SK-N-SH treated with all-trans-retinoic acid at 6 μM for 48 hours (cell line): ENCODE results near the gene LMNB1.

Experiments
- ATAC-seq: fragments of 200-7000 bp; cut with Tn5 transposase; 3 replicates; pipeline ENCODE4 v1.9.1; 2020; ENCODE audit warnings: mild to moderate bottlenecking, moderate library complexity
- ARNTL ChIP-seq: fragments of 450-650 bp; formaldehyde crosslinking; IDR thresholded peaks from 2 replicates; pipeline ENCODE4 v1.5.0; 2020; ENCODE audit warnings: low read depth, mild to moderate bottlenecking, moderate library complexity, borderline replicate concordance
- BACH2 ChIP-seq: fragments of 250-450 bp; sonication (Bioruptor Pico); IDR thresholded peaks from 2 replicates; pipeline ENCODE4 v1.9.0; 2021; ENCODE audit warnings: mild to moderate bottlenecking, borderline replicate concordance
- CSDC2 ChIP-seq: fragments of 250-450 bp; sonication (Bioruptor Pico); IDR thresholded peaks from 2 replicates; pipeline ENCODE4 v1.5.0; 2020; ENCODE audit warnings: mild to moderate bottlenecking, moderate library complexity
- ESRRG ChIP-seq: fragments of 250-450 bp; sonication (Bioruptor Pico); IDR thresholded peaks from 2 replicates; pipeline ENCODE4 v1.6.1; 2021; ENCODE audit warnings: mild to moderate bottlenecking
- GLIS3 ChIP-seq: fragments of 250-450 bp; sonication (Bioruptor Pico); IDR thresholded peaks from 2 replicates; pipeline ENCODE4 v1.5.0; 2020; ENCODE audit warnings: mild to moderate bottlenecking, moderate library complexity
- ISL1 ChIP-seq: fragments of 250-450 bp; sonication (Bioruptor Pico); IDR thresholded peaks from 2 replicates; pipeline ENCODE4 v2.1.2; 2022; ENCODE audit warnings: mild to moderate bottlenecking, moderate library complexity
- OSR1 ChIP-seq: fragments of 250-450 bp; sonication (Bioruptor Pico); IDR thresholded peaks from 2 replicates; pipeline ENCODE4 v1.8.0; 2022; ENCODE audit warnings: moderate library complexity, mild to moderate bottlenecking, inconsistent platforms
- PPARA ChIP-seq: fragments of 250-450 bp; sonication (Bioruptor Pico); IDR thresholded peaks from 2 replicates; pipeline ENCODE4 v1.5.0; 2020; ENCODE audit warnings: mild to moderate bottlenecking, borderline replicate concordance
- RARB ChIP-seq: fragments of 250-450 bp; sonication (Bioruptor Pico); IDR thresholded peaks from 2 replicates; pipeline ENCODE4 v1.8.0; 2021; ENCODE audit warnings: mild to moderate bottlenecking, moderate library complexity
- SNAI2 ChIP-seq: fragments of 250-450 bp; sonication (Bioruptor Pico); IDR thresholded peaks from 2 replicates; pipeline ENCODE4 v1.5.0; 2020; ENCODE audit warnings: mild to moderate bottlenecking, moderate library complexity
- TCF4 ChIP-seq: fragments of 250-450 bp; sonication (Bioruptor Pico); IDR thresholded peaks from 2 replicates; pipeline ENCODE4 v1.8.0; 2021; ENCODE audit warnings: mild to moderate bottlenecking, moderate library complexity, borderline replicate concordance
- TOX ChIP-seq: fragments of 250-450 bp; sonication (Bioruptor Pico); IDR thresholded peaks from 2 replicates; pipeline ENCODE4 v1.8.0; 2021; ENCODE audit warnings: mild to moderate bottlenecking, moderate library complexity, borderline replicate concordance
- ZC3H10 ChIP-seq: fragments of 250-450 bp; sonication (Bioruptor Pico); IDR thresholded peaks from 2 replicates; pipeline ENCODE4 v1.5.1; 2021; ENCODE audit warnings: mild to moderate bottlenecking, moderate library complexity
- ZFP3 ChIP-seq: fragments of 250-450 bp; sonication (Bioruptor Pico); IDR thresholded peaks from 2 replicates; pipeline ENCODE4 v1.5.0; 2020; ENCODE audit warnings: mild to moderate bottlenecking, moderate library complexity
- ZFP30 ChIP-seq: fragments of 450-650 bp; formaldehyde crosslinking; IDR thresholded peaks from 2 replicates; pipeline ENCODE4 v1.5.0; 2022; ENCODE audit warnings: mild to moderate bottlenecking, moderate library complexity
- ZNF565 ChIP-seq: fragments of 450-650 bp; formaldehyde crosslinking; conservative IDR thresholded peaks from 2 replicates; pipeline ENCODE4 v1.5.0; 2020; ENCODE audit warnings: low read depth, mild to moderate bottlenecking, moderate library complexity
- ZNF70 ChIP-seq: fragments of 450-650 bp; formaldehyde crosslinking; IDR thresholded peaks from 2 replicates; pipeline ENCODE4 v1.5.0; 2020; ENCODE audit warnings: mild to moderate bottlenecking, moderate library complexity
- ZNF8 ChIP-seq: fragments of 450-650 bp; formaldehyde crosslinking; IDR thresholded peaks from 2 replicates; pipeline ENCODE4 v1.5.0; 2020; ENCODE audit warnings: mild to moderate bottlenecking, moderate library complexity
- TF ChIP-seq, protein P1 (sequence below): fragments of 250-450 bp; sonication (Bioruptor Pico); IDR thresholded peaks from 2 replicates; pipeline ENCODE4 v1.5.0; 2020; ENCODE audit warnings: mild to moderate bottlenecking, moderate library complexity
- TF ChIP-seq, protein P2 (sequence below): fragments of 250-450 bp; sonication (Bioruptor Pico); IDR thresholded peaks from 2 replicates; pipeline ENCODE4 v1.8.0; 2021; ENCODE audit warnings: low read depth, mild to moderate bottlenecking, moderate library complexity, borderline replicate concordance
- TF ChIP-seq, protein P3 (sequence below): fragments of 250-450 bp; sonication (Bioruptor Pico); IDR thresholded peaks from 2 replicates; pipeline ENCODE4 v1.8.0; 2020; ENCODE audit warnings: mild to moderate bottlenecking, moderate library complexity, borderline replicate concordance
- TF ChIP-seq, protein P4 (sequence below): fragments of 250-450 bp; sonication (Bioruptor Pico); IDR thresholded peaks from 2 replicates; pipeline ENCODE4 v1.5.1; 2020; ENCODE audit warnings: low read depth, mild to moderate bottlenecking, moderate library complexity
- TF ChIP-seq, protein P5 (sequence below): fragments of 250-450 bp; sonication (Bioruptor Pico); IDR thresholded peaks from 2 replicates; pipeline ENCODE4 v1.5.1; 2021; ENCODE audit warnings: mild to moderate bottlenecking, moderate library complexity

Gene LMNB1

DNA sequence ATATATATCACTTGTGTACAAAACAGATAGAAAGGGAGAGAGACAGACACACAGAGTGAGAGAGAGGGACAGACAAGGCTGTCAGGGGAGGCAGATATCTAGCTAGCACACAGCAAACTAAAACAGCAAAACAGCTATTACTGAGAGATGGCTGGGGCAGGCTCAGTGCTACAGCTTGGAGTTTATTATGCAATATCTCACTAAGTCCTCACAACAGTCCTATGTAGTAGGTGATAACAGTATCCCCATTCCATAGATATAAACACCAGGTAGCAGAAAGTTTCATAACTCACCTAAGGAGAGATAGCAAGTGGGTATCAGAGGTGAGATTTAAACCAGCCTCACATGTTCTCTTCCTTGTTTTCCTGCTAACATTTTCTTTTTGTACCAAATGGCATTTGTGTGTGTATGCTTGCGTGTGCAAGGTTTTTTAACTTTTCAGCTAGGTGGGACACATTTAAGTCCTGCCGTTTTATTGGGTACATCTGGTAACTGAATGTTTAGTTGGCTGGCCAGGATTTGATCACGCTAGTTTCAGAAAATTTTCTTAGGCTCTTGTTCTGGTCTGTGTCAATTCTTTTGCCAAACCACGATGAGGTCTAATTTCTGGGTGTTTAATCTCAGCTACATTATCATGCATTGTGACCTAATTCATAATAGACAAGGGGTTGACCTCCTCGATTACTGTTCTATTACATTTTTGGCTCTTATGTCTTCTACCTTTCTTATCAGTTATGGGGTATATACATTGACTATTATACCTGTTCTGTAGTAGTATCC, 105.1 kb downstream of the LMNB1 start:
- TF ChIP-seq ZNF8 (no peak), OSR1 (CRISPR knock-in tag) (no peak), ZFP3 (CRISPR knock-in tag) (no peak)
- TF ChIP-seq, protein P1, sequence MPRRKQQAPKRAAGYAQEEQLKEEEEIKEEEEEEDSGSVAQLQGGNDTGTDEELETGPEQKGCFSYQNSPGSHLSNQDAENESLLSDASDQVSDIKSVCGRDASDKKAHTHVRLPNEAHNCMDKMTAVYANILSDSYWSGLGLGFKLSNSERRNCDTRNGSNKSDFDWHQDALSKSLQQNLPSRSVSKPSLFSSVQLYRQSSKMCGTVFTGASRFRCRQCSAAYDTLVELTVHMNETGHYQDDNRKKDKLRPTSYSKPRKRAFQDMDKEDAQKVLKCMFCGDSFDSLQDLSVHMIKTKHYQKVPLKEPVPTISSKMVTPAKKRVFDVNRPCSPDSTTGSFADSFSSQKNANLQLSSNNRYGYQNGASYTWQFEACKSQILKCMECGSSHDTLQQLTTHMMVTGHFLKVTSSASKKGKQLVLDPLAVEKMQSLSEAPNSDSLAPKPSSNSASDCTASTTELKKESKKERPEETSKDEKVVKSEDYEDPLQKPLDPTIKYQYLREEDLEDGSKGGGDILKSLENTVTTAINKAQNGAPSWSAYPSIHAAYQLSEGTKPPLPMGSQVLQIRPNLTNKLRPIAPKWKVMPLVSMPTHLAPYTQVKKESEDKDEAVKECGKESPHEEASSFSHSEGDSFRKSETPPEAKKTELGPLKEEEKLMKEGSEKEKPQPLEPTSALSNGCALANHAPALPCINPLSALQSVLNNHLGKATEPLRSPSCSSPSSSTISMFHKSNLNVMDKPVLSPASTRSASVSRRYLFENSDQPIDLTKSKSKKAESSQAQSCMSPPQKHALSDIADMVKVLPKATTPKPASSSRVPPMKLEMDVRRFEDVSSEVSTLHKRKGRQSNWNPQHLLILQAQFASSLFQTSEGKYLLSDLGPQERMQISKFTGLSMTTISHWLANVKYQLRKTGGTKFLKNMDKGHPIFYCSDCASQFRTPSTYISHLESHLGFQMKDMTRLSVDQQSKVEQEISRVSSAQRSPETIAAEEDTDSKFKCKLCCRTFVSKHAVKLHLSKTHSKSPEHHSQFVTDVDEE (CRISPR knock-in tag) = no peak
- no peak for ATAC-seq

DNA sequence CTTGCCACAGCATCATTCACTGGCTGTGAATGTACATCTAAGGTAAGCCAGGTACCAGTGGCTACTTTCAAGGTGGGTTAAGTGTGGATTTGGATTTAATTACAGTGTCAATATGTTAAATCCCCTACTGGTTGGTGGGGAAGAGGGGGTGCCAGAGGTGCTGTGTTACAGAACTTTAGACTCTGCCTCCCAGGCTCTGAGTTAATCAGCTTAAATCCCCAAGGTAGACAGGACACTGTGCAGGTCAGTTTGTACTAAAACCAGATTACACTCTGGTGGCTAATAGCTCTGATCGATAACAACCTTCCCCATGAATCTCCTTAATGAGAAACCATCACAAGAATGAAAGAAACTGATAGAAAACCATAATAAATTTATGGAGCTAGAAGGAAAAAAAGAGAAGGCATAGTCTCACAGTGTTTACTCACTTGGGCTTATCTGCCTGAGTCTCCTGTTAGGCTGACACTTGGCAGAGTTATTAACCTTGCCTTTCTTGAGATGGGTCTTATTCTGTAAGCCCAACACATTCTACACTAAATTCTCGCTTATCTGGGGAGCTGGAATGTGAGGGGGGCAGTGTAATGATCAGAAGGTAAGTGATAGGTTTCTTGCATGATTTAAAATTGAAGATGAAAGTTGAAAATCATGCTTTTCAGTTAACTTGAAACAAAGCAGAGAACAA, 106.8 kb downstream of the LMNB1 start:
- ATAC-seq = peak; percentile 75
- TF ChIP-seq ZNF70 (CRISPR knock-in tag) (no peak), GLIS3 (CRISPR knock-in tag) (no peak)

DNA sequence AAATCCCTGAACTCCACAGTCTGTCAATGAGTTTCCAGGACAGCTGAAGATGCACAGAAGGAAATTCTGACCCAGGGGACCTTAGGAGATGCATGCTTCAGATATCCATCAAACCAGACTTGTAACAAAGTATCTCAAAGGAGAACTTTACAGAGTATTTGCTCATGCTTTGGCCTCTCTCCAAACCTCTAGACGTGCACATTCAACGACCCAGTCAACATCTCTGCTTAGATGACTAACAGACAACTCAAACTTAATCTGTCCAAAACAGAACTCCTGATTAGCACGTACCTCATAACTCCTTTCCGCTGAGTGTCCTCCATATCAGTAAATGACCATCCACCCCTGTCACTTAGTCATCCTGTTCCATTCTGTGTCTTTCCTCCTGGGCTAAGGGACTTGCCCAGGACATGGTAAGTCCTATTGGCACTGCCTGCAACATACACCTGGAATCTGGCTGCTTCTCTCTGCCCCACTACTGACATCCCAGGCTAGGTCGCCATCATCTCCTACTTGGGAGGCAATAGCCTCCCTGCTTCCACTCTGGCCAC, 107.4 kb downstream of the LMNB1 start:
- TF ChIP-seq ZNF565 (CRISPR knock-in tag) = no peak
- TF ChIP-seq TOX = peak; percentile 57; the same call in 1 of the 2 replicates
- TF ChIP-seq BACH2 (CRISPR knock-in tag) = no peak
- TF ChIP-seq ZFP3 (CRISPR knock-in tag) = 0 out of 2 replicates have a peak, but pooled peaks have one; percentile 24
- TF ChIP-seq PPARA (CRISPR knock-in tag) = no peak
- TF ChIP-seq ZC3H10 = no peak
- TF ChIP-seq ISL1 (CRISPR knock-in tag) = peak; percentile 78
- TF ChIP-seq, protein P2, sequence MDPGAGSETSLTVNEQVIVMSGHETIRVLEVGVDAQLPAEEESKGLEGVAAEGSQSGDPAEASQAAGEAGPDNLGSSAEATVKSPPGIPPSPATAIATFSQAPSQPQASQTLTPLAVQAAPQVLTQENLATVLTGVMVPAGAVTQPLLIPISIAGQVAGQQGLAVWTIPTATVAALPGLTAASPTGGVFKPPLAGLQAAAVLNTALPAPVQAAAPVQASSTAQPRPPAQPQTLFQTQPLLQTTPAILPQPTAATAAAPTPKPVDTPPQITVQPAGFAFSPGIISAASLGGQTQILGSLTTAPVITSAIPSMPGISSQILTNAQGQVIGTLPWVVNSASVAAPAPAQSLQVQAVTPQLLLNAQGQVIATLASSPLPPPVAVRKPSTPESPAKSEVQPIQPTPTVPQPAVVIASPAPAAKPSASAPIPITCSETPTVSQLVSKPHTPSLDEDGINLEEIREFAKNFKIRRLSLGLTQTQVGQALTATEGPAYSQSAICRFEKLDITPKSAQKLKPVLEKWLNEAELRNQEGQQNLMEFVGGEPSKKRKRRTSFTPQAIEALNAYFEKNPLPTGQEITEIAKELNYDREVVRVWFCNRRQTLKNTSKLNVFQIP (CRISPR knock-in tag) = no peak
- TF ChIP-seq ARNTL (CRISPR knock-in tag) = no peak
- no peak for TF ChIP-seq ZNF70 (CRISPR knock-in tag)
- TF ChIP-seq ZNF8 = no peak
- TF ChIP-seq, protein P3, sequence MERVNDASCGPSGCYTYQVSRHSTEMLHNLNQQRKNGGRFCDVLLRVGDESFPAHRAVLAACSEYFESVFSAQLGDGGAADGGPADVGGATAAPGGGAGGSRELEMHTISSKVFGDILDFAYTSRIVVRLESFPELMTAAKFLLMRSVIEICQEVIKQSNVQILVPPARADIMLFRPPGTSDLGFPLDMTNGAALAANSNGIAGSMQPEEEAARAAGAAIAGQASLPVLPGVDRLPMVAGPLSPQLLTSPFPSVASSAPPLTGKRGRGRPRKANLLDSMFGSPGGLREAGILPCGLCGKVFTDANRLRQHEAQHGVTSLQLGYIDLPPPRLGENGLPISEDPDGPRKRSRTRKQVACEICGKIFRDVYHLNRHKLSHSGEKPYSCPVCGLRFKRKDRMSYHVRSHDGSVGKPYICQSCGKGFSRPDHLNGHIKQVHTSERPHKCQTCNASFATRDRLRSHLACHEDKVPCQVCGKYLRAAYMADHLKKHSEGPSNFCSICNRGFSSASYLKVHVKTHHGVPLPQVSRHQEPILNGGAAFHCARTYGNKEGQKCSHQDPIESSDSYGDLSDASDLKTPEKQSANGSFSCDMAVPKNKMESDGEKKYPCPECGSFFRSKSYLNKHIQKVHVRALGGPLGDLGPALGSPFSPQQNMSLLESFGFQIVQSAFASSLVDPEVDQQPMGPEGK (CRISPR knock-in tag) = no peak
- TF ChIP-seq SNAI2 = no peak
- no peak for TF ChIP-seq RARB
- no peak for TF ChIP-seq GLIS3 (CRISPR knock-in tag)
- TF ChIP-seq, protein P1 (CRISPR knock-in tag) = no peak
- 0 out of 2 replicates have a peak, but pooled peaks have one; percentile 61 for TF ChIP-seq CSDC2 (CRISPR knock-in tag)
- TF ChIP-seq, protein P4, sequence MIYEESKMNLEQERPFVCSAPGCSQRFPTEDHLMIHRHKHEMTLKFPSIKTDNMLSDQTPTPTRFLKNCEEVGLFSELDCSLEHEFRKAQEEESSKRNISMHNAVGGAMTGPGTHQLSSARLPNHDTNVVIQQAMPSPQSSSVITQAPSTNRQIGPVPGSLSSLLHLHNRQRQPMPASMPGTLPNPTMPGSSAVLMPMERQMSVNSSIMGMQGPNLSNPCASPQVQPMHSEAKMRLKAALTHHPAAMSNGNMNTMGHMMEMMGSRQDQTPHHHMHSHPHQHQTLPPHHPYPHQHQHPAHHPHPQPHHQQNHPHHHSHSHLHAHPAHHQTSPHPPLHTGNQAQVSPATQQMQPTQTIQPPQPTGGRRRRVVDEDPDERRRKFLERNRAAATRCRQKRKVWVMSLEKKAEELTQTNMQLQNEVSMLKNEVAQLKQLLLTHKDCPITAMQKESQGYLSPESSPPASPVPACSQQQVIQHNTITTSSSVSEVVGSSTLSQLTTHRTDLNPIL (CRISPR knock-in tag) = peak; percentile 44; the same call in 1 of the 2 replicates
- no peak for TF ChIP-seq ESRRG
- TF ChIP-seq ZFP30 = no peak
- TF ChIP-seq TCF4 (CRISPR knock-in tag) = no peak
- TF ChIP-seq OSR1 (CRISPR knock-in tag) = no peak
- TF ChIP-seq, protein P5, sequence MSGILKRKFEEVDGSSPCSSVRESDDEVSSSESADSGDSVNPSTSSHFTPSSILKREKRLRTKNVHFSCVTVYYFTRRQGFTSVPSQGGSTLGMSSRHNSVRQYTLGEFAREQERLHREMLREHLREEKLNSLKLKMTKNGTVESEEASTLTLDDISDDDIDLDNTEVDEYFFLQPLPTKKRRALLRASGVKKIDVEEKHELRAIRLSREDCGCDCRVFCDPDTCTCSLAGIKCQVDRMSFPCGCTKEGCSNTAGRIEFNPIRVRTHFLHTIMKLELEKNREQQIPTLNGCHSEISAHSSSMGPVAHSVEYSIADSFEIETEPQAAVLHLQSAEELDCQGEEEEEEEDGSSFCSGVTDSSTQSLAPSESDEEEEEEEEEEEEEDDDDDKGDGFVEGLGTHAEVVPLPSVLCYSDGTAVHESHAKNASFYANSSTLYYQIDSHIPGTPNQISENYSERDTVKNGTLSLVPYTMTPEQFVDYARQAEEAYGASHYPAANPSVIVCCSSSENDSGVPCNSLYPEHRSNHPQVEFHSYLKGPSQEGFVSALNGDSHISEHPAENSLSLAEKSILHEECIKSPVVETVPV (CRISPR knock-in tag) = no peak
- peak; percentile 92 for ATAC-seq
